ENCODE data around the gene ZNF217. TPM values are rescaled to one million over a fixed set of nuclear protein-coding genes. Genes with fewer than 3 reads are reported as not detected.
"Not testable (repeated sequence)": the region's sequence is repeated elsewhere in the genome, so short reads cannot be mapped to it uniquely, and the experiment has no call there.

Gene ZNF217
- total RNA-seq, 1 donor from 2014 or later: 5.4 TPM

DNA sequence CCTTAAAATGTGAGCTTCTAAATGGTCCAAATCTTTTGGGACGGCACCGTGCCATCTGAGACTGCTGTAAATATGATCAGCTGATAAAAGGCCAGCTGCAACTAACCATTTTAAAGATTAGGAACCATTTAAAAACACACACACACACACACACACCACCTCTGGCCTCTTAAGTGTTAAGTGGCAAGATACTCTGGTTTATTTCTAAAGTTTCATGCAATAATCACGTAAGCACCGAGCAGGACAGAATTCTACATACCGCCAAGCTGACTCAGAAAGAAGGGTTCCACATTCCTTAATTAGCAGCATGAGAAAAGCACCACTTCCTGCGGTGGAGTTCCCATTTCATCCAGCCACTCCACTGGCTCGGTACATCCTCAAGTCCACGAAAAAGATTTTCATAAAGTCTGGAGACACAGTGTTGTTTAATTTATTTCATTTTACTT lies 17.8 kb upstream of the ZNF217 start:
- no peak for TF ChIP-seq CTCF (IDR thresholded peaks at IDR 0.05; ENCODE audit: borderline replicate concordance)
- intact Hi-C loops (cut with micrococcal nuclease): no loop called here
- Histone ChIP-seq H3K4me3 (no peak overlapping the region), H3K27ac (replicated peaks) (peak overlapping the region; percentile 49), H3K4me1 (peaks cover 11% of the 10 kb centered on the region), H3K9me3 (replicated peaks) (no peaks in the 10 kb centered on the region), H3K36me3 (no peaks in the 10 kb centered on the region), H3K27me3 (ENCODE audit: low read depth) (no peaks in the 10 kb centered on the region)
- DNase-seq: no peak

- peak; percentile 41 for DNase-seq
- H3K27me3 ChIP-seq (ENCODE audit: low read depth): no peaks in the 10 kb centered on the region
- peak overlapping the region; percentile 71 for H3K27ac ChIP-seq (replicated peaks)
- intact Hi-C loops (cut with micrococcal nuclease): no loop called here
- no peaks in the 10 kb centered on the region for H3K36me3 ChIP-seq
- peaks cover 11% of the 10 kb centered on the region for H3K4me1 ChIP-seq
- TF ChIP-seq CTCF (IDR thresholded peaks at IDR 0.05; ENCODE audit: borderline replicate concordance): no peak
- no peak overlapping the region for H3K4me3 ChIP-seq
- no peaks in the 10 kb centered on the region for H3K9me3 ChIP-seq (replicated peaks)
Measured at GRCh38 chr20:53609491-53610445, 16.1 kb upstream of the ZNF217 start.

DNA sequence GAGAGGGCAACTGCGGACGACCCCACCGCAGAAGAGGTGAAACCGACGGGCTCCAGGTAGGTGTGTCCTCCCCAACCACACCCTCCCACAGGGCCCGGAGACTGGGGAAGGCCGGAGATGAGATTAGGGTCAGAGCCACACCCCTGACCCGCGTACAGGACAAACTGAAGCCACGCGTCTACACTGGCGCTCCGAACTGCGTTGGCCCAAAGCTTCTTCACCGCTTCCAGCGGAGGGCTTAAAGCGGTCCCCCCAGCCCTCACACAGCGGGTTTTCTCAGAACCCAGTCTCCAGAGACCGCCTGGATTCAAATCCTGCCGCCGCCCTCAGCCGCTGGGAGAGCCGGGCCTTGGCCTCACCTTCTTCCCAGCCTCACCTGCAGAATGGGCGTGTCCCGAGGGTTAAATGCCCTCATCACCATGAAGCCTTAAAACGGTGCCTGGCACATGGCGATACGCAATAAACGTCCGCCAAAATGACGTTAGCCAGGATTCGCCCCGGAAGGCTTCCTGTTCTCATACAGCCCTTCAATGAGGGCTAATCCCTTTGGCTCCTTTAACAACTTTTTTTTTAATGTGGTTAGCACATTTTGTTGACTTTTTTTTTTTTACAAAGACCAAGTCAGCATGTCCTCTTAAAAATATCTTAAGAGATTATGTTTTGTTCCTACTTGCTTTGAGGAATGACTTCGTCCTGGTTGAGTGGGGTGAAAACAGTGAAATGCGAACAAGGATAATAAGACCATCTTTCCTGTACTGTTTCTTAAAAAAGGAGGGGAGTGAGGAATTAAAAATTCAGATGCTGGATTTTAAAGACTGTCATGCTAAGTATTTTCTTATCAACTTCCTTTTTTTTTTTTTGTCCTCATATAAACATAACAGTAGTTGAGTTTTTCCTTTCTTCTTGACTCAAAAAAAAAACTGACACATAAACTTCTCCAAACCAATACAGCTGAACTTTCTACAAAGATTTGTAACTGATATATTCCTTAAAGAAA lies 15.1 kb upstream of the ZNF217 start:
- H3K36me3 ChIP-seq: no peaks in the 10 kb centered on the region
- H3K27me3 ChIP-seq (ENCODE audit: low read depth): no peaks in the 10 kb centered on the region
- DNase-seq: peak; percentile 26
- no peak for TF ChIP-seq CTCF (IDR thresholded peaks at IDR 0.05; ENCODE audit: borderline replicate concordance)
- H3K4me1 ChIP-seq: peaks cover 11% of the 10 kb centered on the region
- intact Hi-C loops (cut with micrococcal nuclease): no loop called here
- peak overlapping the region; percentile 71 for H3K27ac ChIP-seq (replicated peaks)
- H3K9me3 ChIP-seq (replicated peaks): no peaks in the 10 kb centered on the region
- H3K4me3 ChIP-seq: no peak overlapping the region

DNA sequence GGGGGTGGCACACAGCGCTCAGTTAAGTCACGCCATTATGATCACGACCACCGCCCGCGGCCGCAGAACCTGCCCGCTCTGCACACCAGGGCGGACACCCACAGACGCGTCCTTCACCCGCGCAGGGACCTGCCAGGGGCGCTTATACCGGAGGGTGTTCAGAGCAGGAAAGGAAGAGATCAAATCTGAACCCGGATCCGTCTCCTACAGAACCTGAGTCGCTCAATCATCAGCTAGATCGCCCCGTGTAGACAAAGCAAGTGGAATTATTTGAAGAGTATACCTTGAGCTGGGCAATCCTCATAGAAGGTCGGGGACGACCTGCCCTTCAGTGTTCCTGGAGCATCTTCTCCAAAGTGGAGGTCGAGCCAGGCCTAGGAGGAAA lies 14.4 kb upstream of the ZNF217 start:
- no peak overlapping the region for H3K27ac ChIP-seq (replicated peaks)
- H3K27me3 ChIP-seq (ENCODE audit: low read depth): no peaks in the 10 kb centered on the region
- H3K4me3 ChIP-seq: no peak overlapping the region
- DNase-seq: no peak
- intact Hi-C loops (cut with micrococcal nuclease): no loop called here
- TF ChIP-seq CTCF (IDR thresholded peaks at IDR 0.05; ENCODE audit: borderline replicate concordance): no peak
- peaks cover 11% of the 10 kb centered on the region for H3K4me1 ChIP-seq
- H3K36me3 ChIP-seq: no peaks in the 10 kb centered on the region
- no peaks in the 10 kb centered on the region for H3K9me3 ChIP-seq (replicated peaks)

GRCh38 chr20:53606364-53606985 lies 12.8 kb upstream of the ZNF217 start:
- H3K36me3 ChIP-seq: no peaks in the 10 kb centered on the region
- intact Hi-C loops (cut with micrococcal nuclease): no loop called here
- no peak overlapping the region for H3K4me3 ChIP-seq
- H3K27ac ChIP-seq (replicated peaks): no peak overlapping the region
- TF ChIP-seq CTCF (IDR thresholded peaks at IDR 0.05; ENCODE audit: borderline replicate concordance): no peak
- H3K4me1 ChIP-seq: peaks cover 6% of the 10 kb centered on the region
- DNase-seq: no peak
- H3K9me3 ChIP-seq (replicated peaks): no peaks in the 10 kb centered on the region
- no peaks in the 10 kb centered on the region for H3K27me3 ChIP-seq (ENCODE audit: low read depth)

GRCh38 chr20:53605401-53605800 lies 11.8 kb upstream of the ZNF217 start:
- DNase-seq; H3K36me3 ChIP-seq; H3K27me3 ChIP-seq (ENCODE audit: low read depth); H3K9me3 ChIP-seq (replicated peaks); intact Hi-C loops (cut with micrococcal nuclease); H3K4me3 ChIP-seq; H3K4me1 ChIP-seq; H3K27ac ChIP-seq (replicated peaks): not testable (repeated sequence)

- H3K27ac ChIP-seq (replicated peaks); DNase-seq; H3K27me3 ChIP-seq (ENCODE audit: low read depth); H3K36me3 ChIP-seq; H3K9me3 ChIP-seq (replicated peaks); H3K4me1 ChIP-seq; intact Hi-C loops (cut with micrococcal nuclease); H3K4me3 ChIP-seq: not testable (repeated sequence)
Measured at GRCh38 chr20:53604846-53605245, 11.2 kb upstream of the ZNF217 start.

Measured in left ventricle myocardium inferior (tissue), 1 donor.